ENCODE measurements around the gene CTH.
A peak's percentile ranks its signal among the peaks of the same experiment; 100 is the strongest.
"Not testable (repeated sequence)": the region's sequence is repeated elsewhere in the genome, so short reads cannot be mapped to it uniquely, and the experiment has no call there.

CTH gene

GRCh38 chr1:70410604-70411359 is at the start of gene CTH:
Gene CTH (plus strand): TSS chr1:70411268. CDS start chr1:70411416, 148 bp downstream.
- DNase-seq = peak; percentile 75 to 98 (median 94)

DNA sequence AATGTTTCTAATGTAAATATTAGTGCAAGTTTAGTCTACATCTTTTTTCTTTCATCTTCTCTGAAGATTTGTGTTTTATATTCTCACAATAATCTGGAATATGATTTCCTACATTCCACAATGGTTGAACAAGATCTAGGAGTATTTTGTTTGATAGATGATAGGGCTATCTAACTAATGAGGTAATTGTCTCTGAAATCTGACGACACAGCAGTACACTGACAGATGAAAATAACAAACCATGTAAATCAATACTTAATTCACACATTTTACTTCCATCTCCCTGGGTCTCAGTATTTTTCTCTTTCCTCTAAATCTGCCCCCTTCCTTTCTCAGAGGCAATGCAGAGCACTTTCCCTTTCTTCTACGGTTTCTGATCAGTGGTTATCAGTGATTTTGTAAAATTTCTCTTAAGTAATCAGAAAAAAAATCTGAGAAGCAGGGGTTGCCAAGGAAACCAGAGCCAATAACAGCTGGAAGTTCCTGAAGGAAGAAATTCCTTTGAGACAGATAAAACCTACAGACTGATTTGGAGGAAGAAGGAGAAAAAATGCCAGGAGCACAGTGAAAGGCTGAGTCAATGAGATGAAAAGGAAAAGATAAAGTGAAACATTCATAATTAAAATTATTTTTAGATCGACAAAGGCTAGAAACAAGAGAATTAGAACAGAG is 49.2 kb upstream of the CTH start:
- DNase-seq = no peak

DNA sequence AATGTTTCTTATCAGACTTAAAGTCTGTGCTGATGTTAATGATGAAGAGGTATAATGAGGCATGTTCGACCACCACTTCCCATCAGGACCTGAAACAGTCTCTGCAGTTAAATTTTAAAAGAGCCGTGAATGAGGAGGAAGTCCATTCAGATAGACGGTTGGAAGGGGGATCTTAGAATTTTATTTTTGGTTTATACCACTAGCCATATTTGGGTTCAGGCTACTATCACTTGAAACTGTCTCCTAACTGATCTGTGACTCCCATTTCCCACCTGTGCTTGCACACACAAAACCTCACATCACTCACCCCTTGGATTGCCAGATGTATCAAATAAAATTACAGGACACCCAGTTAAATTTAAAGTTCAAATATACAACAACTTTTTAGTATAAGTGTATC is 46.6 kb upstream of the CTH start:
- no peak for DNase-seq

- DNase-seq = not testable (repeated sequence)
Observed at GRCh38 chr1:70366425-70366952, 44.6 kb upstream of the CTH start.

- not testable (repeated sequence) for DNase-seq
Observed at GRCh38 chr1:70366997-70367396, 44.1 kb upstream of the CTH start.

DNA sequence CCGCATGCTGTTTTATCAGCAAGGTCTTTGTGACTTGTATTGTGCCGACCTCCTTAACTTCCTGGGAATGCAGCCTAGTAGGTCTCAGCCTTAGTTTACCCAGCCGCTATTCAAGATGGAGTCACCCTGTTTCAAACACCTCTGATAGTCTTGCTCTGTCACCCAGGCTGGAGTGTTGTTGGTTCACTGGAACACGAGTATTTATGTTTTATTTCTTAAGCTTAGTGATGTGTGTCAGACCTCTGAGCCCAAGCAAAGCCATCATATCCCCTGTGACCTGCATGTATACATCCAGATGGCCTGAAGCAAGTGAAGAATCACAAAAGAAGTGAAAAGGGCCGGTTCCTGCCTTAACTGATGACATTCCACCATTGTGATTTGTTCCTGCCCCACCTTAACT is 43.7 kb upstream of the CTH start:
- DNase-seq = not testable (repeated sequence)

DNA sequence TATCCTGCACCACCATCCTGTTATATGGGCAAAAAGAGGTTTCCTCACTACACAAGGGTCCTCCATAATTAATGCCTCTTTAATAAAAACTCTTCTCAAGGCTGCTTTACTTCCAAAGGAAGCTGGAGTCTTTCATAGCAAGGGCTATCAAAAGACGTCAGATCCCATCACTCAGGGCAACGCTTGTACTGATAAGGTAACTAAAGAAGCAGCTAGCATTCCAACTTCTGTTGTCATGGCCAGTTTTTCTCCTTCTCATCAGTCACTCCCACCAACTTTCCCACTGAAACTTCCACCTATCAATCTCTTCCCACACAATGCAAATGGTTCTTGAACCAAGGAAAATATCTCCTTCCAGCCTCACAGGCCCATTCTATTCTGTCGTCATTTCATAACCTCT is 39.5 kb upstream of the CTH start:
- not testable (repeated sequence) for DNase-seq

DNA sequence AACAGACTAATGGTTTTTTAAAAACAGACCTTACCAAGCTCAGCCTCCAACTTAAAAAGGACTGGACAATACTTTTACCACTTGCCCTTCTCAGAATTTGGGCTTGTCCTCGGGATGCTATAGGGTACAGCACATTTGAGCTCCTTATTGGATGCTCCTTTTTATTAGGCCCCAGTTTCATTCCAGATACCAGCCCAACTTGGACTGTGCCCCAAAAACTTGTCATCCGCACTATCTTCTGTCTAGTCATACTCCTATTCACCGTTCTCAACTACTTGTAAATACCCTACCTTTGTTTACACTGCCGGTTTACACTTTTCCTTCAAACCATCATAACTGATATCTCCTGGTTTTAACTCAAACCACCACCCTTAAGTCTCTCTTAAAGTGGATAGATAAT is 38.6 kb upstream of the CTH start:
- DNase-seq = no peak

GRCh38 chr1:70373580-70373979 is 37.5 kb upstream of the CTH start:
- DNase-seq = not testable (repeated sequence)

DNA sequence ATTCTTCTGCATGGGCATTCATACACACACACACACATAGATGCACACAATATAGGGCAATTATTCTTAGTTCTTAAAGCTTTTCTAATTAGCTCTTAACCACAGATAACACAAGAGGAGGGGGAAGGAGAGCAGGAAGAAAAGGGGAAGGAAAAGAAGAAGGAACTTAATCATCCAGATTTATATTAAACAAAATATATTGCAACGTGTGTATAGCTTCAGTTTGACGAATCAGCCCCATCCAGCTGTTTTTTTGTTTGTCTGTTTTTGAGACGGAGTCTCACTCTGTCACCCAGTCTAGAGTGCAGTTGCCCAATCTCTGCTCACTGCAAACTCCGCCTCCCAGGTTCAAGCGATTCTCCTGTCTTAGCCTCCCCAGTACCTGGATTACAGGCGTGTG is 34.9 kb upstream of the CTH start:
- no peak for DNase-seq

- no peak for DNase-seq
Observed at GRCh38 chr1:70382682-70383081, 28.4 kb upstream of the CTH start.

DNA sequence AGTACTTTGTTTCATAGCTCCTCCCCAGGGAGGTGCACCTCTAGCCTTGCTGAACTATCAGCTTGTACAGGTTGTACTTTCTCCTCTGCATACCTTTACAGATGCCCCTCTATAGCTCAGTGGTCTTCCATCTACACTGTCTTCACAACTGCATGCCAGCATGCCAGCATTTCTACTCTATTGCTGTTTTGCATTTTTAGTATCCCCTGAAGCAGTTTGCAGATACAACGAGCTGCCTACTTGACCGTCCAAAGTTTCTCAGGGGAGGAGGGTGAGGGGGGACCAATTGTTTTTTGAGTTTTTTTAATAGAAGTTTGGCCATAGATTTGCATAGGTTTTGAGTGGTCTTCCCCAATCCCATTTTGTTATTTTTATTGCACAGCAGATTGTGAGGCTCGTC is 27.6 kb upstream of the CTH start:
- no peak for DNase-seq

GRCh38 chr1:70384542-70384941 is 26.5 kb upstream of the CTH start:
- DNase-seq = no peak

GRCh38 chr1:70385477-70385876 is 25.6 kb upstream of the CTH start:
- DNase-seq = no peak

- DNase-seq = no peak
Observed at GRCh38 chr1:70386121-70386520, 24.9 kb upstream of the CTH start.

GRCh38 chr1:70387507-70387906 is 23.6 kb upstream of the CTH start:
- no peak for DNase-seq

DNA sequence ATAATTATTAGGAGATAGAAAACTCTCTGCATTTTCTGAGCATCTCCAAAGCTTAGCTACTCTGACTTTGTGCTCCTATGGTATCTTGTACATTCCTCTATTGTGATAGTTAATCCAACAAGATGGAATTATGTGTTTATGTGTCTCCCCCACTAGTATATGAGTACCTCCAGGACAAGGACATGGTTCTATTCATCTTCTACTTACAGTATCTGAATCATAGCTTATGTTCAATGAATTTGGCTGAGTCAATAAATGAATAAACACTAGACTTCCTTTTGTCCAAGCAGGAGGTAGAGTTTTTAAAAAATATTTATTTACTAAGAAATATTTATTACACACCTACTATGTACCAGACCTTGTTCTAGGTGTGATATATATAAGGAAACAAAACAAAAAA is 18.4 kb upstream of the CTH start:
- DNase-seq = no peak

- DNase-seq = no peak
Observed at GRCh38 chr1:70396607-70397006, 14.5 kb upstream of the CTH start.

- DNase-seq = no peak
Observed at GRCh38 chr1:70397013-70397412, 14.1 kb upstream of the CTH start.

- no peak for DNase-seq
Observed at GRCh38 chr1:70400335-70400734, 10.7 kb upstream of the CTH start.

DNA sequence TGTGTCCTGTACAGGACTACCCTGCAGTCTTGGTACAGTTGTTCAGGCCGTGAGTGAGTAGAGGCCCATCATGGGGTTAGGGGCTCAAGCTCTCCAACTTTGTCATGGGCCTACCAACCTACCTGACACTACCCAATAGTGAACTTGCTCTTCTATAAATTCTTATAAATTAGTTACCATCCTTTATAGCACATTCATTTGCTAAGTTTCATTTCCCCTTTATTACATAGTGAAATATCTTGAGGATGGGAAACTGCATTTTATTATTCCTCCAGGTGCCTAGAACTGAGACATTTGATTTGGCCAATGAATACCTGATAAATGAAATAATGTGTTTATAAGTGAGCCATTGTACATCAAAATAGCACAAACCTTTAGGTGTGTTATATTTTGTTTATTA is 9.1 kb upstream of the CTH start:
- DNase-seq = no peak

DNA sequence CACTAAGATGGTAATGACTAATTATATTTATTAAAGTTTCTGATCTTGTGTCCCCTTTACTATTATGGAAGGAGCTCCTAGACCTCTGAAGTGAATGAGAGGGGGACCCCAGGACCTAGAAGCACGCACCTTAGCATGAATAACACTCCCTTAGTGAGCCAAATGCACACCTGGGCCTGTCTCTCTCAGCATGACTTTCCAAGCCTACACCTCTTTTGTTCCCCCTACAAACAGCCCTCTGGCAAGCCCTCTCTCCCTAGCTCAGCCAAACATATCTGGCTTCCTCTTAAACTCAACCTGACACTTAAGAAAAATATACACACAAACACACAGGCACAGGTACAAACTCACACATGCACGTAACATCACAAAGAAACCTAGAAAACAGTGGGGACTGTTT is 7.3 kb upstream of the CTH start:
- no peak for DNase-seq

DNA sequence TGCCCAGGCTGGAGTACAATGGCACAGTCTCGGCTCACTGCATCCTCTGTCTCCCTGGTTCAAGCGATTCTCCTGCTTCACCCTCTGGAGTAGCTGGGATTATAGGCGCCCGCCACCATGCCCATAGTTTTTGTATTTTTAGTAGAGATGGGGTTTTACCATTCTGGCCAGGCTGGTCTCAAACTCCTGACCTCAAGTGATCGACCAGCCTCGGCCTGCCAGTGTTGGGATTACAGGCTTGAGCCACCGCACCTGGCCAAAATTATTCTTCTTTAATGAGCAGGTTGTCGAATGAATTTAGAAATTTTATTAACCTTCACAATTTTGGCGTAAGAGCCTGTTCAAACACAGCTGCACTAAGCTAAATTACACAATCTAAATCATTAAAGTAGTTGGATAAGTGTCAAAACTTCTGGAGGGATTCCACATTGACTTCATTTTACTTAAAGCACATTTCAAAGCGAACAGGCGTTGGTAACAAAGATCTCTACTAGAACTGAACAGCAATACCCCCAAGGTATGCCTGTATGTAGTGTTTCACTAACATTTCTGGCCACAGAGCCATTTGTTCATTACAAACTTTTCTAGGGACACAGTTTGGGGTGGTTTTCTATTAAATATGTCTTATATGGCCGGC is 5.2 kb upstream of the CTH start:
- DNase-seq = no peak

- no peak for DNase-seq
Observed at GRCh38 chr1:70409136-70409535, 1.9 kb upstream of the CTH start.

Measured in C1 segment of cervical spinal cord (tissue), 14 donors.